ENCODE results near the gene CCR5AS.

DNA sequence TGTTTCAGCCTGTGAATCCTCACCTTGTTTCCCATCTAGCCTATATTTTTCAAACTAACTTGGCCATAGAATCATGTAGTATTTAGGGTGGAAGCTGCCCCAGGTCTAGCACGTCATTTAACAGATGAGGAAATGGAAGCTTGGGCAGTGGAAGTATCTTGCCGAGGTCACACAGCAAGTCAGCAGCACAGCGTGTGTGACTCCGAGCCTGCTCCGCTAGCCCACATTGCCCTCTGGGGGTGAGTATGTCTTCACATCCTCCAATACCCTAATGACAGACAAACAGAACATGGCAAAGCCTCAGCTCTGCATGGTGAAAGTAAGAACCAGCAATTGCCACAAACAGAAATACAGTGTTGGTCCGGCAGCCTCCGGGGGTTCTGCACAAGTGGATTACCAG, 38.3 kb downstream of the CCR5AS start:
- TF ChIP-seq, protein P1, sequence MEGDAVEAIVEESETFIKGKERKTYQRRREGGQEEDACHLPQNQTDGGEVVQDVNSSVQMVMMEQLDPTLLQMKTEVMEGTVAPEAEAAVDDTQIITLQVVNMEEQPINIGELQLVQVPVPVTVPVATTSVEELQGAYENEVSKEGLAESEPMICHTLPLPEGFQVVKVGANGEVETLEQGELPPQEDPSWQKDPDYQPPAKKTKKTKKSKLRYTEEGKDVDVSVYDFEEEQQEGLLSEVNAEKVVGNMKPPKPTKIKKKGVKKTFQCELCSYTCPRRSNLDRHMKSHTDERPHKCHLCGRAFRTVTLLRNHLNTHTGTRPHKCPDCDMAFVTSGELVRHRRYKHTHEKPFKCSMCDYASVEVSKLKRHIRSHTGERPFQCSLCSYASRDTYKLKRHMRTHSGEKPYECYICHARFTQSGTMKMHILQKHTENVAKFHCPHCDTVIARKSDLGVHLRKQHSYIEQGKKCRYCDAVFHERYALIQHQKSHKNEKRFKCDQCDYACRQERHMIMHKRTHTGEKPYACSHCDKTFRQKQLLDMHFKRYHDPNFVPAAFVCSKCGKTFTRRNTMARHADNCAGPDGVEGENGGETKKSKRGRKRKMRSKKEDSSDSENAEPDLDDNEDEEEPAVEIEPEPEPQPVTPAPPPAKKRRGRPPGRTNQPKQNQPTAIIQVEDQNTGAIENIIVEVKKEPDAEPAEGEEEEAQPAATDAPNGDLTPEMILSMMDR (IDR thresholded peaks at IDR 0.05): no peak
- TF ChIP-seq, protein P2, sequence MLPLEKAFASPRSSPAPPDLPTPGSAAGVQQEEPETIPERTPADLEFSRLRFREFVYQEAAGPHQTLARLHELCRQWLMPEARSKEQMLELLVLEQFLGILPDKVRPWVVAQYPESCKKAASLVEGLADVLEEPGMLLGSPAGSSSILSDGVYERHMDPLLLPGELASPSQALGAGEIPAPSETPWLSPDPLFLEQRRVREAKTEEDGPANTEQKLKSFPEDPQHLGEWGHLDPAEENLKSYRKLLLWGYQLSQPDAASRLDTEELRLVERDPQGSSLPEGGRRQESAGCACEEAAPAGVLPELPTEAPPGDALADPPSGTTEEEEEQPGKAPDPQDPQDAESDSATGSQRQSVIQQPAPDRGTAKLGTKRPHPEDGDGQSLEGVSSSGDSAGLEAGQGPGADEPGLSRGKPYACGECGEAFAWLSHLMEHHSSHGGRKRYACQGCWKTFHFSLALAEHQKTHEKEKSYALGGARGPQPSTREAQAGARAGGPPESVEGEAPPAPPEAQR (CRISPR knock-in tag; IDR thresholded peaks at IDR 0.05): no peak
- TF ChIP-seq, protein P3, sequence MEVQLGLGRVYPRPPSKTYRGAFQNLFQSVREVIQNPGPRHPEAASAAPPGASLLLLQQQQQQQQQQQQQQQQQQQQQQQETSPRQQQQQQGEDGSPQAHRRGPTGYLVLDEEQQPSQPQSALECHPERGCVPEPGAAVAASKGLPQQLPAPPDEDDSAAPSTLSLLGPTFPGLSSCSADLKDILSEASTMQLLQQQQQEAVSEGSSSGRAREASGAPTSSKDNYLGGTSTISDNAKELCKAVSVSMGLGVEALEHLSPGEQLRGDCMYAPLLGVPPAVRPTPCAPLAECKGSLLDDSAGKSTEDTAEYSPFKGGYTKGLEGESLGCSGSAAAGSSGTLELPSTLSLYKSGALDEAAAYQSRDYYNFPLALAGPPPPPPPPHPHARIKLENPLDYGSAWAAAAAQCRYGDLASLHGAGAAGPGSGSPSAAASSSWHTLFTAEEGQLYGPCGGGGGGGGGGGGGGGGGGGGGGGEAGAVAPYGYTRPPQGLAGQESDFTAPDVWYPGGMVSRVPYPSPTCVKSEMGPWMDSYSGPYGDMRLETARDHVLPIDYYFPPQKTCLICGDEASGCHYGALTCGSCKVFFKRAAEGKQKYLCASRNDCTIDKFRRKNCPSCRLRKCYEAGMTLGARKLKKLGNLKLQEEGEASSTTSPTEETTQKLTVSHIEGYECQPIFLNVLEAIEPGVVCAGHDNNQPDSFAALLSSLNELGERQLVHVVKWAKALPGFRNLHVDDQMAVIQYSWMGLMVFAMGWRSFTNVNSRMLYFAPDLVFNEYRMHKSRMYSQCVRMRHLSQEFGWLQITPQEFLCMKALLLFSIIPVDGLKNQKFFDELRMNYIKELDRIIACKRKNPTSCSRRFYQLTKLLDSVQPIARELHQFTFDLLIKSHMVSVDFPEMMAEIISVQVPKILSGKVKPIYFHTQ (CRISPR knock-in tag; IDR thresholded peaks at IDR 0.05): no peak
- TF ChIP-seq NR1H2 (CRISPR knock-in tag; IDR thresholded peaks at IDR 0.05): no peak
- no peak for TF ChIP-seq JUN (CRISPR knock-in tag; IDR thresholded peaks at IDR 0.05)
- no peak for TF ChIP-seq GABPB1 (CRISPR knock-in tag; IDR thresholded peaks at IDR 0.05)
- TF ChIP-seq, protein P4, sequence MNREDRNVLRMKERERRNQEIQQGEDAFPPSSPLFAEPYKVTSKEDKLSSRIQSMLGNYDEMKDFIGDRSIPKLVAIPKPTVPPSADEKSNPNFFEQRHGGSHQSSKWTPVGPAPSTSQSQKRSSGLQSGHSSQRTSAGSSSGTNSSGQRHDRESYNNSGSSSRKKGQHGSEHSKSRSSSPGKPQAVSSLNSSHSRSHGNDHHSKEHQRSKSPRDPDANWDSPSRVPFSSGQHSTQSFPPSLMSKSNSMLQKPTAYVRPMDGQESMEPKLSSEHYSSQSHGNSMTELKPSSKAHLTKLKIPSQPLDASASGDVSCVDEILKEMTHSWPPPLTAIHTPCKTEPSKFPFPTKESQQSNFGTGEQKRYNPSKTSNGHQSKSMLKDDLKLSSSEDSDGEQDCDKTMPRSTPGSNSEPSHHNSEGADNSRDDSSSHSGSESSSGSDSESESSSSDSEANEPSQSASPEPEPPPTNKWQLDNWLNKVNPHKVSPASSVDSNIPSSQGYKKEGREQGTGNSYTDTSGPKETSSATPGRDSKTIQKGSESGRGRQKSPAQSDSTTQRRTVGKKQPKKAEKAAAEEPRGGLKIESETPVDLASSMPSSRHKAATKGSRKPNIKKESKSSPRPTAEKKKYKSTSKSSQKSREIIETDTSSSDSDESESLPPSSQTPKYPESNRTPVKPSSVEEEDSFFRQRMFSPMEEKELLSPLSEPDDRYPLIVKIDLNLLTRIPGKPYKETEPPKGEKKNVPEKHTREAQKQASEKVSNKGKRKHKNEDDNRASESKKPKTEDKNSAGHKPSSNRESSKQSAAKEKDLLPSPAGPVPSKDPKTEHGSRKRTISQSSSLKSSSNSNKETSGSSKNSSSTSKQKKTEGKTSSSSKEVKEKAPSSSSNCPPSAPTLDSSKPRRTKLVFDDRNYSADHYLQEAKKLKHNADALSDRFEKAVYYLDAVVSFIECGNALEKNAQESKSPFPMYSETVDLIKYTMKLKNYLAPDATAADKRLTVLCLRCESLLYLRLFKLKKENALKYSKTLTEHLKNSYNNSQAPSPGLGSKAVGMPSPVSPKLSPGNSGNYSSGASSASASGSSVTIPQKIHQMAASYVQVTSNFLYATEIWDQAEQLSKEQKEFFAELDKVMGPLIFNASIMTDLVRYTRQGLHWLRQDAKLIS (CRISPR knock-in tag; IDR thresholded peaks at IDR 0.05; ENCODE audit: borderline replicate concordance): no peak
- TF ChIP-seq ETV6 (CRISPR knock-in tag; IDR thresholded peaks at IDR 0.05): no peak
- TF ChIP-seq MXD4 (CRISPR knock-in tag; IDR thresholded peaks at IDR 0.05; ENCODE audit: borderline replicate concordance): no peak
- TF ChIP-seq CREM (CRISPR knock-in tag; IDR thresholded peaks at IDR 0.05): no peak
